Endothelial cell of umbilical vein (primary cell): ENCODE results near the gene IL1R1.

Source experiments
- CTCF ChIP-seq, 2 donors: IDR thresholded peaks; 1 replicate in 1 of 2; 2 replicates in 1 of 2; pipeline ENCODE4 v1.5.1; 2011; ENCODE audit warnings: low read length in 2 of 2, mild to moderate bottlenecking in 2 of 2, moderate library complexity in 2 of 2, control low read depth in 1 of 2, inconsistent platforms in 1 of 2, low read depth in 1 of 2; ENCODE audit not compliant: insufficient read depth in 1 of 2; ENCODE audit errors: extremely low read depth in 1 of 2
- MAX ChIP-seq: IDR thresholded peaks from 2 replicates; pipeline ENCODE4 v1.6.1; 2011; ENCODE audit not compliant: insufficient read depth, insufficient read length
- MYC ChIP-seq: IDR thresholded peaks from one replicate; pipeline ENCODE4 v1.6.1; 2011; ENCODE audit warnings: mild to moderate bottlenecking, low read depth, low read length
- POLR2A ChIP-seq: IDR thresholded peaks from 2 replicates; pipeline ENCODE4 v1.6.1; 2012; ENCODE audit warnings: low read depth, mild to moderate bottlenecking, control low read depth, low read length

- TF ChIP-seq CTCF (IDR thresholded peaks at IDR 0.05; ENCODE audit: extremely low read depth in 1 of 2, insufficient read depth in 1 of 2, low read depth in 1 of 2, low read length in 2 of 2) (no peak), POLR2A (no peak), MAX (no peak), MYC (no peak)
Measured at GRCh38 chr2:102200539-102200938, 58.0 kb downstream of the IL1R1 start.
